SK-N-SH (cell line): ENCODE results near the gene SLC24A1. TPM values are rescaled to one million over a fixed set of nuclear protein-coding genes. Genes with fewer than 3 reads are reported as not detected.

ENCODE experiments used
- CTCF ChIA-PET: fragments of 300-600, 350-600 bp; formaldehyde crosslinking; extraction: SDS; loops from one replicate; lab custom pipeline; 2021; lab: Yijun Ruan, JAX
- POLR2A ChIA-PET: fragments of 350-600 bp; sonication (Branson Sonifier 250); formaldehyde crosslinking; extraction: SDS; loops from one replicate; lab custom pipeline; 2020; ENCODE audit warnings: antibody characterized with exemption, inconsistent platforms; lab: Yijun Ruan, JAX
- DNase-seq: peaks from one replicate; pipeline ENCODE4 v3.0.0; 2012
- H2AFZ ChIP-seq: fragments of 200-600 bp; sonication (generic); 2 replicates; pipeline ENCODE4 v1.8.1; 2016; ENCODE audit warnings: antibody characterized with exemption, mild to moderate bottlenecking, low read depth
- H3F3A ChIP-seq: fragments of 200-600 bp; sonication (generic); replicated peaks from 2 replicates; pipeline ENCODE3; 2016; ENCODE audit warnings: antibody characterized with exemption, mild to moderate bottlenecking; ENCODE audit not compliant: insufficient read depth
- H3K27ac ChIP-seq, 2 experiments: fragments of 200-500 bp in 1 of 2; fragments of 200-600 bp in 1 of 2; sonication (Bioruptor generic) in 1 of 2; sonication (generic), shearing (Covaris generic) in 1 of 2; 2 replicates each; pipeline versions ENCODE4 v1.5.1 to v1.6.1; 2014 to 2016; ENCODE audit warnings: low read depth in 2 of 2, inconsistent platforms in 1 of 2, low read length in 1 of 2, mild to moderate bottlenecking in 1 of 2, mixed read lengths in 1 of 2
- H3K27me3 ChIP-seq: fragments of 200-600 bp; sonication (generic), shearing (Covaris generic); 2 replicates; pipeline ENCODE4 v1.6.1; 2016; ENCODE audit warnings: mixed run types; ENCODE audit not compliant: insufficient read depth
- H3K36me3 ChIP-seq, 2 experiments: fragments of 200-500 bp in 1 of 2; fragments of 200-600 bp in 1 of 2; sonication (Bioruptor generic) in 1 of 2; sonication (generic) in 1 of 2; replicated peaks in 1 of 2; 2 replicates each; pipeline versions ENCODE3 to v1.5.1; 2014 to 2016; ENCODE audit warnings: low read length in 1 of 2, mild to moderate bottlenecking in 1 of 2; ENCODE audit not compliant: insufficient read depth in 2 of 2, control insufficient read depth in 1 of 2
- H3K4me1 ChIP-seq, 2 experiments: fragments of 200-500 bp in 1 of 2; fragments of 200-600 bp in 1 of 2; sonication (Bioruptor generic) in 1 of 2; sonication (generic), shearing (Covaris generic) in 1 of 2; 2 replicates each; pipeline versions ENCODE4 v1.5.1 to v1.6.1; 2014 to 2016; ENCODE audit warnings: low read depth in 1 of 2, low read length in 1 of 2, mixed run types in 1 of 2; ENCODE audit not compliant: insufficient read depth in 2 of 2, control insufficient read depth in 1 of 2
- H3K4me2 ChIP-seq: fragments of 200-600 bp; sonication (generic), shearing (Covaris generic); 2 replicates; pipeline ENCODE4 v1.6.1; 2017; ENCODE audit warnings: mixed run types
- H3K4me3 ChIP-seq, 2 experiments: fragments of 200-500 bp in 1 of 2; fragments of 200-600 bp in 1 of 2; sonication (Bioruptor generic) in 1 of 2; sonication (generic), shearing (Covaris generic) in 1 of 2; 2 replicates each; pipeline versions ENCODE4 v1.5.1 to v1.8.1; 2014 to 2016; ENCODE audit warnings: low read depth in 2 of 2, inconsistent platforms in 1 of 2, low read length in 1 of 2, mild to moderate bottlenecking in 1 of 2, mixed read lengths in 1 of 2, moderate library complexity in 1 of 2
- H3K79me2 ChIP-seq: fragments of 200-600 bp; sonication (generic); 2 replicates; pipeline ENCODE4 v1.8.1; 2017; ENCODE audit warnings: mild to moderate bottlenecking; ENCODE audit not compliant: insufficient read depth
- H3K9ac ChIP-seq: fragments of 200-600 bp; sonication (generic); 2 replicates; pipeline ENCODE4 v1.6.1; 2017; ENCODE audit warnings: mixed run types
- H3K9me2 ChIP-seq: fragments of 200-600 bp; sonication (generic); 2 replicates; pipeline ENCODE4 v1.6.1; 2017; ENCODE audit warnings: mixed run types
- H3K9me3 ChIP-seq: fragments of 200-600 bp; sonication (generic); 2 replicates; pipeline ENCODE4 v1.6.1; 2017; ENCODE audit warnings: mixed run types, mild to moderate bottlenecking, moderate library complexity
- H4K20me1 ChIP-seq: fragments of 200-600 bp; sonication (generic); 2 replicates; pipeline ENCODE4 v1.6.1; 2017; ENCODE audit warnings: mild to moderate bottlenecking, mixed run types; ENCODE audit not compliant: insufficient read depth
- MXI1 ChIP-seq: IDR thresholded peaks from 2 replicates; pipeline ENCODE4 v1.6.1; 2012; ENCODE audit warnings: mild to moderate bottlenecking, low read depth, low read length, improper control_type of control experiment
- SMC3 ChIP-seq: IDR thresholded peaks from 2 replicates; pipeline ENCODE4 v1.6.1; 2012; ENCODE audit warnings: low read depth, low read length, improper control_type of control experiment
- WGBS: methylation state at CpG from one replicate; pipeline ENCODE4 v1.1.6; 2017; ENCODE audit warnings: low lambda C conversion rate; 5-methylcytosine and 5-hydroxymethylcytosine counted together
- polyA plus RNA-seq, 3 experiments: library from polyadenylated mRNA; depleted of rRNA; stranded (reverse); fragments of >200 nt; gene quantifications; 2 replicates each; pipeline ENCODE4 v1.2.3, GENCODE V29; 2012
- small RNA-seq, 7 experiments: library from RNA; depleted of rRNA; stranded (forward); fragments of <200 nt; gene quantifications; one replicate each; pipeline ENCODE3, GENCODE V24; 2012

The SLC24A1 gene
- polyA plus RNA-seq, 1 of the 3 experiments (the other 2 are of a cell fraction), result 7.7 TPM

DNA sequence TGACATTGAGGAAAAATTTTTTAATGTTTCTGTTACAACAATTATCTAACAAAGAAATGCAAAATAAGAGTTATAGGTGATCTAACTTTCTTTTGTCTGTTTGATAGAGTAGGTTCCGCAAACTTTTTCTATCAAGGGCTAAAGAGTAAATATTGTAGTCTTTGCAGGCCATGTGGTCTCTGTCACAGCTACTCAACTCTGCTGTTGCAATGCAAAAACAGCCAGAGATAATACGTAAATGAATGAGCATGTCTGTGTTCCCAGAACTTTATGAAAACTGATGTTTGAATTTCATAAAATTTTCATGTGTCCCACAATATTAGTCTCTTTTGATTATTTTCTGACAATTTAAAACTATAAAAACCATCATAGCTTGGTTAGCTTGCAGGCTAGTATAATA is 73.3 kb downstream of the SLC24A1 start:
- Histone ChIP-seq H3K79me2 (no peaks in the 10 kb centered on the region), H3K4me3 (no peak overlapping the region), H3K27me3 (no peaks in the 10 kb centered on the region), H3F3A (no peaks in the 10 kb centered on the region), H3K9ac (no peak overlapping the region), H2AFZ (no peak overlapping the region), H3K27ac (peak overlapping the region in 1 of 2 experiments; percentile 62; a peak in 2 of 4 replicates), H3K9me2 (no peaks in the 10 kb centered on the region), H3K4me2 (no peak overlapping the region), H3K4me1 (no peaks in the 10 kb centered on the region; a peak in 1 of 4 replicates), H3K9me3 (no peaks in the 10 kb centered on the region), H4K20me1 (no peaks in the 10 kb centered on the region), H3K36me3 (peaks cover 23 to 33% of the 10 kb centered on the region in 2 experiments)
- ChIA-PET CTCF (interaction anchor here (0.9 kb wide), 1 partner anchor 91 kb away, joined by 3 read pairs; no protein-coding TSS in a partner anchor), POLR2A (no interaction called here)
- no peak for DNase-seq
- WGBS, result 91% methylated on average over 2 of the region's 2 CpGs
- TF ChIP-seq SMC3, result no peak
- TF ChIP-seq MXI1, result peak; percentile 72

Small RNA genes lying within 50 kb of the gene (small RNA-seq; reads per million reads assigned to genes)
- 0 reads per million in 7 experiments for gene SNORD13E

Other genes with a start within 250 kb of the SLC24A1 start
- gene IGDCC3, start 243.9 kb upstream of the SLC24A1 start, polyA plus RNA-seq (2012; rRNA removed), result 0.37 and 0.43 TPM in 2 replicates
- 0.15 and 0.21 TPM in 2 replicates for gene IGDCC4, start 199.0 kb upstream of the SLC24A1 start, polyA plus RNA-seq (2012; rRNA removed)
- gene DPP8, start 104.2 kb upstream of the SLC24A1 start, polyA plus RNA-seq (2012; rRNA removed), result 13.9 and 14.1 TPM in 2 replicates
- gene HACD3, start 91.5 kb upstream of the SLC24A1 start, polyA plus RNA-seq (2012; rRNA removed), result 45.7 and 58.6 TPM in 2 replicates
- 44.9 and 55.5 TPM in 2 replicates for gene INTS14, start 10.8 kb upstream of the SLC24A1 start, polyA plus RNA-seq (2012; rRNA removed)
- 2.5 and 3.2 TPM in 2 replicates for gene DENND4A, start 170.4 kb downstream of the SLC24A1 start, polyA plus RNA-seq (2012; rRNA removed)
- gene RAB11A, start 247.6 kb downstream of the SLC24A1 start, polyA plus RNA-seq (2012; rRNA removed), result 293 and 352 TPM in 2 replicates